MM.1S (cell line): ENCODE data around the gene EVI2A.

Experiments
- DNase-seq: peaks from one replicate; pipeline ENCODE4 v3.0.0-alpha.2; 2015
- H2AFZ ChIP-seq: fragments of 300-600 bp; sonication (generic); 2 replicates; pipeline ENCODE4 v1.6.0; 2016; ENCODE audit warnings: antibody characterized with exemption, low read length
- H3F3A ChIP-seq: fragments of 300-600 bp; sonication (generic); 2 replicates; pipeline ENCODE4 v1.6.1; 2016; ENCODE audit warnings: mild to moderate bottlenecking, antibody characterized with exemption, low read length, moderate library complexity, mixed read lengths; ENCODE audit not compliant: insufficient read depth
- H3K27ac ChIP-seq: fragments of 300-600 bp; sonication (generic); 2 replicates; pipeline ENCODE4 v1.5.1; 2016; ENCODE audit warnings: mild to moderate bottlenecking, low read length
- H3K27me3 ChIP-seq: fragments of 300-600 bp; sonication (generic); replicated peaks from 2 replicates; pipeline ENCODE4 v1.6.0; 2016; ENCODE audit warnings: low read length; ENCODE audit not compliant: insufficient read depth
- H3K36me3 ChIP-seq: fragments of 300-600 bp; sonication (generic); replicated peaks from 2 replicates; pipeline ENCODE4 v1.6.1; 2016; ENCODE audit warnings: mild to moderate bottlenecking, low read length, mixed read lengths; ENCODE audit not compliant: insufficient read depth
- H3K4me1 ChIP-seq: fragments of 300-600 bp; sonication (generic); 2 replicates; pipeline ENCODE4 v1.6.1; 2016; ENCODE audit warnings: low read length, mixed read lengths
- H3K4me2 ChIP-seq: fragments of 300-600 bp; sonication (generic); 2 replicates; pipeline ENCODE4 v1.6.0; 2016; ENCODE audit warnings: low read depth, low read length
- H3K4me3 ChIP-seq: fragments of 300-600 bp; sonication (generic); 2 replicates; pipeline ENCODE4 v1.5.1; 2016; ENCODE audit warnings: low read length, mixed read lengths
- H3K79me2 ChIP-seq: fragments of 300-600 bp; sonication (generic); 2 replicates; pipeline ENCODE4 v1.6.1; 2016; ENCODE audit warnings: mixed run types, low read length, mixed read lengths
- H3K9ac ChIP-seq: fragments of 300-600 bp; sonication (generic); 2 replicates; pipeline ENCODE4 v1.6.1; 2016; ENCODE audit warnings: low read length, mixed read lengths
- H3K9me2 ChIP-seq: fragments of 300-600 bp; sonication (generic); replicated peaks from 2 replicates; pipeline ENCODE4 v1.6.1; 2016; ENCODE audit warnings: mild to moderate bottlenecking, low read length, mixed read lengths; ENCODE audit not compliant: insufficient read depth
- H3K9me3 ChIP-seq: fragments of 300-600 bp; sonication (generic); replicated peaks from 2 replicates; pipeline ENCODE4 v1.6.1; 2016; ENCODE audit warnings: mild to moderate bottlenecking, low read length, mixed read lengths; ENCODE audit not compliant: insufficient read depth
- H4K20me1 ChIP-seq: fragments of 300-600 bp; sonication (generic); 2 replicates; pipeline ENCODE4 v1.6.1; 2016; ENCODE audit warnings: mild to moderate bottlenecking, low read length, moderate library complexity, mixed read lengths; ENCODE audit not compliant: insufficient read depth
- EZH2 ChIP-seq: fragments of 300-600 bp; sonication (generic); optimal IDR thresholded peaks from 2 replicates; pipeline ENCODE3; 2017; ENCODE audit warnings: low read depth, mild to moderate bottlenecking, antibody characterized with exemption, low read length, mixed read lengths
- EZH2phosphoT487 ChIP-seq: fragments of 300-600 bp; sonication (generic); IDR thresholded peaks from 2 replicates; pipeline ENCODE4 v1.6.1; 2018; ENCODE audit warnings: antibody characterized with exemption, low read length
- TF ChIP-seq, protein P1 (sequence below): fragments of 300-600 bp; sonication (generic); IDR thresholded peaks from 2 replicates; pipeline ENCODE4 v1.5.1; 2016; ENCODE audit warnings: antibody characterized with exemption, low read length, mixed read lengths

Gene EVI2A

DNA sequence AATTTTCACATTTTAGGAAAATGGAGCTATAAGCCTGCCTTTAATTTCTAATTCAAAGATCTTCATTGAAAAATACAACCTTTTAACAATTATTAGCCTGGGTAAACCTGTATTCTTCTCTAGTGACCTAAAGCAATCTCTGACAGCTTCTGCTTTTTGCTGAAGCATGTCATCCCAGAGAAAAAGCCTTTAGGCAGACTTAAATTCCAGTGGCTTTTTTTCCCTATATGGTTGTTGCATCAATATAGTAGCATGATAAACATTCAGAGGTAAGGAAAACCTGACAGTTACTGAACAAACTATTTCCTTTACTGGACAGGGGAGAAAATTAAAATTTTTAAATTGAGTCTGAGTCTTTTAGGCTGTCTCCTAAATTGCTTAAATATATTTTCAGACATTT lies 7.8 kb upstream of the EVI2A start:
- Histone ChIP-seq H3F3A (no peaks in the 10 kb centered on the region), H3K79me2 (no peaks in the 10 kb centered on the region), H4K20me1 (no peaks in the 10 kb centered on the region), H3K27ac (no peak overlapping the region), H3K9me2 (no peaks in the 10 kb centered on the region), H3K4me2 (no peak overlapping the region), H3K36me3 (no peaks in the 10 kb centered on the region), H3K9me3 (no peaks in the 10 kb centered on the region), H3K4me3 (no peak overlapping the region), H3K27me3 (no peaks in the 10 kb centered on the region), H3K9ac (no peak overlapping the region), H3K4me1 (no peaks in the 10 kb centered on the region), H2AFZ (no peak overlapping the region)
- TF ChIP-seq EZH2 (no peak), EZH2phosphoT487 (no peak)
- TF ChIP-seq, protein P1, sequence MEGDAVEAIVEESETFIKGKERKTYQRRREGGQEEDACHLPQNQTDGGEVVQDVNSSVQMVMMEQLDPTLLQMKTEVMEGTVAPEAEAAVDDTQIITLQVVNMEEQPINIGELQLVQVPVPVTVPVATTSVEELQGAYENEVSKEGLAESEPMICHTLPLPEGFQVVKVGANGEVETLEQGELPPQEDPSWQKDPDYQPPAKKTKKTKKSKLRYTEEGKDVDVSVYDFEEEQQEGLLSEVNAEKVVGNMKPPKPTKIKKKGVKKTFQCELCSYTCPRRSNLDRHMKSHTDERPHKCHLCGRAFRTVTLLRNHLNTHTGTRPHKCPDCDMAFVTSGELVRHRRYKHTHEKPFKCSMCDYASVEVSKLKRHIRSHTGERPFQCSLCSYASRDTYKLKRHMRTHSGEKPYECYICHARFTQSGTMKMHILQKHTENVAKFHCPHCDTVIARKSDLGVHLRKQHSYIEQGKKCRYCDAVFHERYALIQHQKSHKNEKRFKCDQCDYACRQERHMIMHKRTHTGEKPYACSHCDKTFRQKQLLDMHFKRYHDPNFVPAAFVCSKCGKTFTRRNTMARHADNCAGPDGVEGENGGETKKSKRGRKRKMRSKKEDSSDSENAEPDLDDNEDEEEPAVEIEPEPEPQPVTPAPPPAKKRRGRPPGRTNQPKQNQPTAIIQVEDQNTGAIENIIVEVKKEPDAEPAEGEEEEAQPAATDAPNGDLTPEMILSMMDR: no peak
- no peak for DNase-seq

DNA sequence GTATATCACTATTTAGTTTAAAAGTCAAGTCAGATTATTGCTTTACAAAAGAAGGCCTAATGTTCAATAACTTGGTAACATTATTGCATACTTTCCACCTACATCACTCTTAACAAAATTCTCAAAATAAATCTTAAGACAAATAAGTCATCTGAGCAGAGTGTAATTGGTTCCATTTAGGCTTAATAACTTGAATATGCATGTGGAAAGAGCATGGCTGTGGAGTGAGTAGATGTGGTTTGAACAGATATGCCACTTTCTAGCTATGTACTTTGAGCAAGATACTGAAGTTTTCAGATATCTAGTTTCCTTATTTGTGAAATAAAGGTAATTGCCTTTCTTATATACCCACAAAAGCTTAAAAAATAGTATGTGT lies 6.7 kb upstream of the EVI2A start:
- Histone ChIP-seq H3K79me2 (no peaks in the 10 kb centered on the region; the same call in 1 of the 2 replicates), H3K27me3 (no peaks in the 10 kb centered on the region), H3K9ac (no peak overlapping the region), H3K9me2 (no peaks in the 10 kb centered on the region), H3K4me3 (no peak overlapping the region), H3K4me1 (peaks cover 8% of the 10 kb centered on the region; the same call in 1 of the 2 replicates), H3F3A (peaks cover 6% of the 10 kb centered on the region), H4K20me1 (no peaks in the 10 kb centered on the region), H3K9me3 (no peaks in the 10 kb centered on the region), H3K4me2 (no peak overlapping the region), H2AFZ (no peak overlapping the region), H3K27ac (no peak overlapping the region), H3K36me3 (no peaks in the 10 kb centered on the region)
- no peak for DNase-seq
- no peak for TF ChIP-seq EZH2

DNA sequence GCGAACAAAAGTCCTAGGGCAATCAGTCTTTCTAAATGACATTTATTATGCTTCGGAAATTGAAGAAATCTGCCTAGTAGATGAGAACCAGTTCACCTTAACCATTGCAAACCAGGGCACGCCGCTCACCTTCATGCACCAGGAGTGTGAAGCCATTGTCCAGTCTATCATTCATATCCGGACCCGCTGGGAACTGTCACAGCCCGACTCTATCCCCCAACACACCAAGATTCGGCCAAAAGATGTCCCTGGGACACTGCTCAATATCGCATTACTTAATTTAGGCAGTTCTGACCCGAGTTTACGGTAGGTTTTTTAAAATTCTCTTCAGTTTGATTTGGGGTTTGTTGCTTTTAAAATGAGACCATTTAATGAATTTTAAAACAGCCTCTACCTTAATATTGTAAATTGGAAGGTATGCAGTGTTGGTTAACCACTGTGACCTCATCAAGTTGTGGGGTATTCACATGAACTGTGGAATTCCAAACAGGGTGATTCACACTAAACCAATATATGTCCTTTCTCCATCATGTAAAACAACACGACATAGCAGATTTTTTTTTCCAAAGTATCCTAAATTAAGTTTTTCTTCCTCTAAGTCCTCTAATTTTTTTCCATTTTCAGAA lies 6.2 kb upstream of the EVI2A start:
- peaks cover 6% of the 10 kb centered on the region for H3F3A ChIP-seq
- no peaks in the 10 kb centered on the region for H3K9me2 ChIP-seq
- no peak for DNase-seq
- TF ChIP-seq, protein P1: no peak
- TF ChIP-seq EZH2 (no peak), EZH2phosphoT487 (no peak)
- no peak overlapping the region for H2AFZ ChIP-seq
- H4K20me1 ChIP-seq: no peaks in the 10 kb centered on the region
- H3K9ac ChIP-seq: no peak overlapping the region
- no peak overlapping the region for H3K4me2 ChIP-seq
- H3K79me2 ChIP-seq: peaks cover 4% of the 10 kb centered on the region
- H3K4me3 ChIP-seq: no peak overlapping the region
- H3K36me3 ChIP-seq: no peaks in the 10 kb centered on the region
- H3K27me3 ChIP-seq: no peaks in the 10 kb centered on the region
- peaks cover 12% of the 10 kb centered on the region for H3K4me1 ChIP-seq
- no peaks in the 10 kb centered on the region for H3K9me3 ChIP-seq
- no peak overlapping the region for H3K27ac ChIP-seq

DNA sequence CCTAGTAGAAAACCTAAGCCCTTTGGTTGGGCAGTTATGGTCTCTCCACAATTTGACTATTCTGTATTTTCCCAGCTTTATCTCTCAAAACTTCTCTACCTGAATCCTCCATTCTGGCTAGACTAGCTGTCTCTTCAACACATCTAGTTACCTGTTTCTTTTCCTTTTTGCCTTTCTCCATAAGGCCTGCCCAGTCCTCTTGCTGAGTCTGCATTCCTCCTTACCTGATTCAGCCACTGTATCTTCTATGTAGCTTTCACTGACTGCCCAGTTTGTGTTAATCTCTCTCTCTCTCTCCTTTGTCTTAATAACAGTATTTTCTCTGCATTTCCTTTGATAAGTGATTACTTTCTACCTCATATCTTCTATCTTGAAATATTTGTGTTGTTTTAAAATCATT lies 2.1 kb upstream of the EVI2A start:
- Histone ChIP-seq H3K79me2 (peaks cover 41% of the 10 kb centered on the region), H3K9me3 (no peaks in the 10 kb centered on the region), H3K27ac (peak overlapping the region; percentile 37; the same call in 1 of the 2 replicates), H3K4me3 (no peak overlapping the region), H3K4me2 (peak overlapping the region; percentile 20; the same call in 1 of the 2 replicates), H3K4me1 (peaks cover 20% of the 10 kb centered on the region), H3K27me3 (no peaks in the 10 kb centered on the region), H2AFZ (no peak overlapping the region), H3K9me2 (no peaks in the 10 kb centered on the region), H3K9ac (no peak overlapping the region), H3F3A (peaks cover 39% of the 10 kb centered on the region), H4K20me1 (no peaks in the 10 kb centered on the region), H3K36me3 (no peaks in the 10 kb centered on the region)
- TF ChIP-seq EZH2phosphoT487: no peak
- no peak for TF ChIP-seq EZH2
- TF ChIP-seq, protein P1: no peak
- peak; percentile 48 for DNase-seq
